A549 (cell line): Measurements from ENCODE around the gene PFKM. TPM values are rescaled to one million over a fixed set of nuclear protein-coding genes. Genes with fewer than 3 reads are reported as not detected.

Experiments used
- ATAC-seq, 2 experiments: fragments of 200-7000 bp in 1 of 2; fragments of >200 bp in 1 of 2; cut with Nextera tagmentation in 1 of 2; cut with Tn5 transposase in 1 of 2; 3 replicates each; pipeline versions ENCODE4 v1.8.0 to v1.9.1; 2018 to 2020; ENCODE audit warnings: mild to moderate bottlenecking in 1 of 2, moderate library complexity in 1 of 2
- CTCF ChIA-PET: fragments of 300-600 bp; sonication (Branson Sonifier 250); formaldehyde crosslinking; extraction: SDS; loops from one replicate; lab custom pipeline; 2021; ENCODE audit warnings: antibody characterized with exemption, inconsistent platforms; lab: Yijun Ruan, JAX
- POLR2A ChIA-PET: fragments of 350-600 bp; formaldehyde crosslinking; extraction: SDS; loops from one replicate; lab custom pipeline; 2021; ENCODE audit warnings: antibody characterized with exemption, inconsistent platforms; lab: Yijun Ruan, JAX
- DNase-seq, 2 experiments: peaks; one replicate each; pipeline versions ENCODE4 v3.0.0 to v3.0.0-alpha.2; 2011 to 2016; ENCODE audit warnings: low read depth in 1 of 2, low spot score in 1 of 2
- FAIRE-seq: peaks from 2 replicates; lab custom pipeline; 2011; peaks lifted over from hg19 to GRCh38; lab: Jason Lieb, UNC
- H3K27ac ChIP-seq, 2 experiments: fragments of >200 bp; sonication (Bioruptor Twin); formaldehyde crosslinking; 3 replicates each; pipeline ENCODE4 v1.5.1; 2016 to 2017
- H3K4me1 ChIP-seq: fragments of >200 bp; sonication (Bioruptor Twin); formaldehyde crosslinking; 3 replicates; pipeline ENCODE4 v1.6.1; 2016
- H3K4me2 ChIP-seq: fragments of >200 bp; sonication (Bioruptor Twin); formaldehyde crosslinking; 3 replicates; pipeline ENCODE4 v1.6.1; 2016
- H3K4me3 ChIP-seq: fragments of >200 bp; sonication (Bioruptor Twin); formaldehyde crosslinking; 3 replicates; pipeline ENCODE4 v1.5.1; 2016
- H3K9me3 ChIP-seq: fragments of >200 bp; sonication (Bioruptor Twin); formaldehyde crosslinking; 3 replicates; pipeline ENCODE4 v1.6.1; 2016
- BHLHE40 ChIP-seq: IDR thresholded peaks from 2 replicates; pipeline ENCODE4 v1.6.1; 2012; ENCODE audit warnings: low read depth, low read length, inconsistent platforms
- FOXS1 ChIP-seq: fragments of 250-450 bp; sonication (Bioruptor Pico); IDR thresholded peaks from 2 replicates; pipeline ENCODE4 v1.5.0; 2020; ENCODE audit warnings: mild to moderate bottlenecking, moderate library complexity
- GATA3 ChIP-seq: IDR thresholded peaks from 2 replicates; pipeline ENCODE4 v1.6.1; 2012; ENCODE audit warnings: borderline replicate concordance
- HDAC2 ChIP-seq: fragments of 200-600 bp; sonication (generic); IDR thresholded peaks from 2 replicates; pipeline ENCODE4 v1.6.1; 2016
- HES2 ChIP-seq: fragments of >200 bp; sonication (Bioruptor Twin); formaldehyde crosslinking; IDR thresholded peaks from 2 replicates; pipeline ENCODE4 v1.6.1; 2016
- JUN ChIP-seq, 2 experiments: fragments of >200 bp; sonication (Bioruptor Twin); formaldehyde crosslinking; IDR thresholded peaks; 2 replicates in 1 of 2; 3 replicates in 1 of 2; pipeline ENCODE4 v1.6.1; 2016 to 2017
- KDM5A ChIP-seq: fragments of 200-600 bp; sonication (generic); IDR thresholded peaks from 2 replicates; pipeline ENCODE4 v1.6.1; 2016; ENCODE audit warnings: antibody characterized with exemption, mild to moderate bottlenecking
- MAFK ChIP-seq: fragments of 450-650 bp; IDR thresholded peaks from 2 replicates; pipeline ENCODE4 v1.6.1; 2014; ENCODE audit not compliant: partially characterized antibody
- POLR2AphosphoS2 ChIP-seq: conservative IDR thresholded peaks from 2 replicates; pipeline ENCODE4 v1.6.1; 2012; ENCODE audit warnings: low read length, improper control_type of control experiment, inconsistent platforms
- RCOR1 ChIP-seq: fragments of 150-350 bp; IDR thresholded peaks from 2 replicates; pipeline ENCODE4 v1.6.1; 2014; ENCODE audit warnings: antibody characterized with exemption, low read length, low read depth
- RFX5 ChIP-seq: fragments of 450-650 bp; IDR thresholded peaks from 2 replicates; pipeline ENCODE4 v1.7.1; 2014; ENCODE audit warnings: antibody characterized with exemption, mild to moderate bottlenecking, moderate library complexity
- RNF2 ChIP-seq: fragments of 200-600 bp; sonication (generic); IDR thresholded peaks from 2 replicates; pipeline ENCODE4 v1.6.1; 2016; ENCODE audit warnings: low read depth, mild to moderate bottlenecking, antibody characterized with exemption, moderate library complexity, borderline replicate concordance
- SMC3 ChIP-seq: fragments of >200 bp; sonication (Bioruptor Twin); formaldehyde crosslinking; IDR thresholded peaks from 3 replicates; pipeline ENCODE4 v1.6.1; 2018; ENCODE audit warnings: inconsistent platforms
- SREBF2 ChIP-seq: fragments of 450-650 bp; IDR thresholded peaks from 2 replicates; pipeline ENCODE4 v1.6.1; 2014; ENCODE audit warnings: mild to moderate bottlenecking, moderate library complexity
- ZSCAN20 ChIP-seq: fragments of 250-450 bp; sonication (Bioruptor Pico); IDR thresholded peaks from 2 replicates; pipeline ENCODE4 v1.8.0; 2022; ENCODE audit warnings: mild to moderate bottlenecking, moderate library complexity
- WGBS: methylation state at CpG from one replicate; pipeline ENCODE4 v1.1.6; 2017; ENCODE audit errors: missing lambda C conversion rate; 5-methylcytosine and 5-hydroxymethylcytosine counted together
- polyA plus RNA-seq, 4 experiments: library from polyadenylated mRNA; depleted of rRNA in 3 of 4; stranded (reverse); fragments of >200 nt; fragmentation: RNase III in 1 of 4; extraction: RNeasy Plus Mini Kit Qiagen cat#74134 plus additional on column Dnase treatment in 1 of 4; gene quantifications; 2 replicates in 3 of 4; 3 replicates in 1 of 4; pipeline ENCODE4 v1.2.3, GENCODE V29; 2011 to 2017
- TF ChIP-seq, protein P1 (sequence below): fragments of 450-650 bp; IDR thresholded peaks from 2 replicates; pipeline ENCODE4 v1.6.1; 2014; ENCODE audit warnings: antibody characterized with exemption
- TF ChIP-seq, protein P2 (sequence below): fragments of 250-450 bp; sonication (Bioruptor Pico); IDR thresholded peaks from 2 replicates; pipeline ENCODE4 v1.5.0; 2021; ENCODE audit warnings: mild to moderate bottlenecking, moderate library complexity, borderline replicate concordance
- TF ChIP-seq, protein P3 (sequence below): fragments of 150-350 bp; IDR thresholded peaks from 2 replicates; pipeline ENCODE4 v1.6.1; 2014; ENCODE audit warnings: low read depth, mild to moderate bottlenecking, low read length
- TF ChIP-seq, protein P4 (sequence below): fragments of >200 bp; sonication (Bioruptor Twin); formaldehyde crosslinking; IDR thresholded peaks from 3 replicates; pipeline ENCODE4 v1.5.1; 2016
- TF ChIP-seq, protein P5 (sequence below): IDR thresholded peaks from 2 replicates; pipeline ENCODE4 v1.6.1; 2012; ENCODE audit warnings: low read depth, borderline replicate concordance

Gene PFKM
- polyA plus RNA-seq, 2 of the 4 experiments (the other 2 are of a cell fraction) = 41.1 to 43.0 TPM

DNA sequence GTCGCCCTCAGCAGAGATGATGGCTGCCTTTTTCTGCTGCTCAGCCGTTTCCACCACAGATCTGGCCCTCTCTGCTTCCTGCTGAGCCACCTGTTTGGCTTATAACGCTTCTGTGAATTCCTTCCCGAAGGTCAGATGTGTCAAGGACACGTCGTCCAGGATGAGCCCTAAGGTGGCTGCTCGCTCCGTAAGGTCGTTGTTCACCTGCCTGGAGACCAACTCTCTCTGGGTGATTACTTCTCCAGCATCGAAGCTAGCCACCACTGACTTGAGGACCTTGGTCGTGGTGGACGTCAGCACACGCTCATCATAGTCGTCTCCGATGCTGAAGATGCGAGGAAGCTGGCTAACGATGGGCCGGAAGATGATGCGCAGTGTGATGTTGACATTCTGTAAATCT, 49.8 kb downstream of the PFKM start:
- Histone ChIP-seq H3K4me2 (no peak overlapping the region), H3K27ac (no peak overlapping the region), H3K4me3 (no peak overlapping the region), H3K4me1 (no peaks in the 10 kb centered on the region), H3K9me3 (no peaks in the 10 kb centered on the region)
- DNase-seq = no peak
- TF ChIP-seq POLR2AphosphoS2 (no peak), RCOR1 (no peak), GATA3 (no peak), SMC3 (no peak), FOXS1 (no peak), SREBF2 (no peak), ZSCAN20 (no peak), RNF2 (no peak)
- TF ChIP-seq, protein P1, sequence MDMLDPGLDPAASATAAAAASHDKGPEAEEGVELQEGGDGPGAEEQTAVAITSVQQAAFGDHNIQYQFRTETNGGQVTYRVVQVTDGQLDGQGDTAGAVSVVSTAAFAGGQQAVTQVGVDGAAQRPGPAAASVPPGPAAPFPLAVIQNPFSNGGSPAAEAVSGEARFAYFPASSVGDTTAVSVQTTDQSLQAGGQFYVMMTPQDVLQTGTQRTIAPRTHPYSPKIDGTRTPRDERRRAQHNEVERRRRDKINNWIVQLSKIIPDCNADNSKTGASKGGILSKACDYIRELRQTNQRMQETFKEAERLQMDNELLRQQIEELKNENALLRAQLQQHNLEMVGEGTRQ = no peak
- TF ChIP-seq, protein P2, sequence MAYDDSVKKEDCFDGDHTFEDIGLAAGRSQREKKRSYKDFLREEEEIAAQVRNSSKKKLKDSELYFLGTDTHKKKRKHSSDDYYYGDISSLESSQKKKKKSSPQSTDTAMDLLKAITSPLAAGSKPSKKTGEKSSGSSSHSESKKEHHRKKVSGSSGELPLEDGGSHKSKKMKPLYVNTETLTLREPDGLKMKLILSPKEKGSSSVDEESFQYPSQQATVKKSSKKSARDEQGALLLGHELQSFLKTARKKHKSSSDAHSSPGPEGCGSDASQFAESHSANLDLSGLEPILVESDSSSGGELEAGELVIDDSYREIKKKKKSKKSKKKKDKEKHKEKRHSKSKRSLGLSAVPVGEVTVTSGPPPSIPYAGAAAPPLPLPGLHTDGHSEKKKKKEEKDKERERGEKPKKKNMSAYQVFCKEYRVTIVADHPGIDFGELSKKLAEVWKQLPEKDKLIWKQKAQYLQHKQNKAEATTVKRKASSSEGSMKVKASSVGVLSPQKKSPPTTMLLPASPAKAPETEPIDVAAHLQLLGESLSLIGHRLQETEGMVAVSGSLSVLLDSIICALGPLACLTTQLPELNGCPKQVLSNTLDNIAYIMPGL = no peak
- TF ChIP-seq, protein P3, sequence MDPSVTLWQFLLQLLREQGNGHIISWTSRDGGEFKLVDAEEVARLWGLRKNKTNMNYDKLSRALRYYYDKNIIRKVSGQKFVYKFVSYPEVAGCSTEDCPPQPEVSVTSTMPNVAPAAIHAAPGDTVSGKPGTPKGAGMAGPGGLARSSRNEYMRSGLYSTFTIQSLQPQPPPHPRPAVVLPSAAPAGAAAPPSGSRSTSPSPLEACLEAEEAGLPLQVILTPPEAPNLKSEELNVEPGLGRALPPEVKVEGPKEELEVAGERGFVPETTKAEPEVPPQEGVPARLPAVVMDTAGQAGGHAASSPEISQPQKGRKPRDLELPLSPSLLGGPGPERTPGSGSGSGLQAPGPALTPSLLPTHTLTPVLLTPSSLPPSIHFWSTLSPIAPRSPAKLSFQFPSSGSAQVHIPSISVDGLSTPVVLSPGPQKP = no peak
- no peak for ATAC-seq
- POLR2A ChIA-PET = no interaction called here
- CTCF ChIA-PET = interaction anchor here (0.8 to 5.6 kb wide), 8 partner anchors 7 to 454 kb away, joined by 3 to 41 read pairs (median 3); partner anchors contain the start of genes ASB8 and CCDC184
- FAIRE-seq = no peak
- WGBS = 67% methylated on average over 18 of the region's 19 CpGs

DNA sequence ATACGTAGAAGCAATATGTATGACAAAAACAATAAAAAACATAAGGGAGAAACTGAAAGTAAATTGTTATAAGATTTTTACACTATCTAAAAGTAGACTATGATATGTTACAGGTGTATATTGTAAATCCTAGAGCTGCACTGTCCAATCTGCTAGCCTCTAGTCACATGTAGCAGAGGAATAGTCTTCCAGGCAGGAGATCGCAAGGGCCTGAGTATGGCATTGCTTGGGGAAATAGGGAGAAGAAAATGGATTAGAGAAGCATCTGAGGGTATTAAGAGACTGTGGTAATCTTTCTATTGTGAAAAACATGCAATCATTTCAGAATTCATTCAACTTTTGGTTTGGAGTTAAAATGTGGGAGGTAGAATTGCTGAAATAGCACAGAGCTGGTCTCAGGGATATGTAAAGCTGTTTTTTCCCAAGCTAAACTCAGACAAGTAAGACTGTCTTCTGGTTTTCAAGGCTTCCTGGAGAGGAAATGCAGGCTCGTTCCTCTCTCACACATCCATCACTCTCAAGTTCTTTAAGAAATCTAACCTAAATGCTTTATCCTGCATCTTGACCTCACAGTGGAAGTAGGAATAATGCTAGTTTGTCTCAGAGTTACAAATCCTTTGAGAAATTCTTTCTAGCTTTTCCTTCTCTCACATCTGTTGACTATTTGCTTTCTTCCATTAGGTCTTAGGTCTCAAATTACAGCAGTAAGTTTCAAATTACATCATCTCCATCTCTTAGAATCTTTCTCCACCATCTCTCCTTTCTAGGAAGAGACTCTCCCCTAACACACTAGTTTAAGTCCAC, 56.7 kb downstream of the PFKM start:
- whole genome bisulfite sequencing = 65% methylated on average over 3 of the region's 3 CpGs
- Histone ChIP-seq H3K27ac (no peak overlapping the region), H3K4me2 (peak overlapping the region; percentile 24; the same call in 1 of the 3 replicates), H3K4me3 (no peak overlapping the region)
- ChIA-PET POLR2A (no interaction called here), CTCF (interaction anchor here (0.7 to 5.9 kb wide), 5 partner anchors 9 to 306 kb away, joined by 3 to 41 read pairs (median 5); no protein-coding TSS in a partner anchor)
- DNase-seq (no peak), ATAC-seq (no peak; a peak in 1 of 6 replicates)
- TF ChIP-seq HDAC2 (no peak), SREBF2 (no peak), RFX5 (no peak), HES2 (no peak), JUN (IDR thresholded peaks at IDR 0.05) (no peak), KDM5A (no peak), BHLHE40 (no peak), MAFK (no peak)
- TF ChIP-seq, protein P4, sequence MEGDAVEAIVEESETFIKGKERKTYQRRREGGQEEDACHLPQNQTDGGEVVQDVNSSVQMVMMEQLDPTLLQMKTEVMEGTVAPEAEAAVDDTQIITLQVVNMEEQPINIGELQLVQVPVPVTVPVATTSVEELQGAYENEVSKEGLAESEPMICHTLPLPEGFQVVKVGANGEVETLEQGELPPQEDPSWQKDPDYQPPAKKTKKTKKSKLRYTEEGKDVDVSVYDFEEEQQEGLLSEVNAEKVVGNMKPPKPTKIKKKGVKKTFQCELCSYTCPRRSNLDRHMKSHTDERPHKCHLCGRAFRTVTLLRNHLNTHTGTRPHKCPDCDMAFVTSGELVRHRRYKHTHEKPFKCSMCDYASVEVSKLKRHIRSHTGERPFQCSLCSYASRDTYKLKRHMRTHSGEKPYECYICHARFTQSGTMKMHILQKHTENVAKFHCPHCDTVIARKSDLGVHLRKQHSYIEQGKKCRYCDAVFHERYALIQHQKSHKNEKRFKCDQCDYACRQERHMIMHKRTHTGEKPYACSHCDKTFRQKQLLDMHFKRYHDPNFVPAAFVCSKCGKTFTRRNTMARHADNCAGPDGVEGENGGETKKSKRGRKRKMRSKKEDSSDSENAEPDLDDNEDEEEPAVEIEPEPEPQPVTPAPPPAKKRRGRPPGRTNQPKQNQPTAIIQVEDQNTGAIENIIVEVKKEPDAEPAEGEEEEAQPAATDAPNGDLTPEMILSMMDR = no peak
- TF ChIP-seq, protein P5, sequence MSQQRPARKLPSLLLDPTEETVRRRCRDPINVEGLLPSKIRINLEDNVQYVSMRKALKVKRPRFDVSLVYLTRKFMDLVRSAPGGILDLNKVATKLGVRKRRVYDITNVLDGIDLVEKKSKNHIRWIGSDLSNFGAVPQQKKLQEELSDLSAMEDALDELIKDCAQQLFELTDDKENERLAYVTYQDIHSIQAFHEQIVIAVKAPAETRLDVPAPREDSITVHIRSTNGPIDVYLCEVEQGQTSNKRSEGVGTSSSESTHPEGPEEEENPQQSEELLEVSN = no peak
- TF ChIP-seq, all 56 proteins: peak for 0
- Histone ChIP-seq H3K9me3 (no peaks in the 10 kb centered on the region), H3K4me1 (0 out of 3 replicates have a peak, but pooled peaks cover 4% of the 10 kb centered on the region)
- peak; percentile 23 for FAIRE-seq
